Neural progenitor cell (in vitro differentiated cells): Measurements from ENCODE around the gene SH3GL1. TPM values are rescaled to one million over a fixed set of nuclear protein-coding genes. Genes with fewer than 3 reads are reported as not detected.

Experiments
- DNase-seq: peaks from one replicate; pipeline ENCODE4 v3.0.0-alpha.2; 2016; ENCODE audit warnings: low spot score
- H2AFZ ChIP-seq: fragments of 200-600 bp; sonication (generic); replicated peaks from 2 replicates; pipeline ENCODE4 v1.6.1; 2016; ENCODE audit warnings: antibody characterized with exemption
- H3F3A ChIP-seq: fragments of 200-600 bp; sonication (generic); 2 replicates; pipeline ENCODE4 v1.6.1; 2016; ENCODE audit warnings: antibody characterized with exemption, low read depth
- H3K27ac ChIP-seq: fragments of 200-600 bp; sonication (generic); 2 replicates; pipeline ENCODE4 v1.5.1; 2016; ENCODE audit warnings: mild to moderate bottlenecking
- H3K27me3 ChIP-seq: fragments of 200-600 bp; sonication (generic); 2 replicates; pipeline ENCODE4 v1.6.1; 2016; ENCODE audit warnings: mild to moderate bottlenecking, moderate library complexity
- H3K36me3 ChIP-seq: fragments of 200-600 bp; sonication (generic); 2 replicates; pipeline ENCODE4 v1.5.1; 2016
- H3K4me1 ChIP-seq: fragments of 200-600 bp; sonication (generic); 2 replicates; pipeline ENCODE4 v1.6.1; 2016; ENCODE audit warnings: mixed run types
- H3K4me2 ChIP-seq: fragments of 200-600 bp; sonication (generic); 2 replicates; pipeline ENCODE4 v1.6.1; 2016
- H3K4me3 ChIP-seq: fragments of 200-600 bp; sonication (generic); 2 replicates; pipeline ENCODE4 v1.5.1; 2016
- H3K79me2 ChIP-seq: fragments of 200-600 bp; sonication (generic); 2 replicates; pipeline ENCODE4 v1.6.1; 2016; ENCODE audit warnings: low read depth
- H3K9ac ChIP-seq: fragments of 200-600 bp; sonication (generic); 2 replicates; pipeline ENCODE4 v1.6.1; 2016
- H3K9me3 ChIP-seq: fragments of 200-600 bp; sonication (generic); 2 replicates; pipeline ENCODE4 v1.5.1; 2016; ENCODE audit warnings: low read depth
- H4K20me1 ChIP-seq: fragments of 200-600 bp; sonication (generic); 2 replicates; pipeline ENCODE4 v1.6.1; 2016; ENCODE audit warnings: low read depth
- H3K27ac Mint-ChIP-seq: 3 replicates; pipeline ENCODE4 v1.8.0; 2021; ENCODE audit warnings: mixed read lengths
- H3K27me3 Mint-ChIP-seq: 2 replicates; pipeline ENCODE4 v1.8.0; 2022; ENCODE audit warnings: low read depth, mild to moderate bottlenecking, inconsistent platforms, moderate library complexity, mixed read lengths; ENCODE audit not compliant: insufficient read depth
- H3K36me3 Mint-ChIP-seq: 3 replicates; pipeline ENCODE4 v1.8.0; 2021; ENCODE audit warnings: mixed read lengths
- H3K4me1 Mint-ChIP-seq: 3 replicates; pipeline ENCODE4 v1.8.0; 2021; ENCODE audit warnings: mixed read lengths
- H3K4me3 Mint-ChIP-seq: 3 replicates; pipeline ENCODE4 v1.8.0; 2021; ENCODE audit warnings: mild to moderate bottlenecking, moderate library complexity, mixed read lengths
- H3K9me3 Mint-ChIP-seq: 3 replicates; pipeline ENCODE4 v1.8.0; 2020; ENCODE audit warnings: mixed read lengths
- EZH2 ChIP-seq: fragments of 200-600 bp; sonication (generic); IDR thresholded peaks from 2 replicates; pipeline ENCODE4 v1.6.1; 2017; ENCODE audit warnings: antibody characterized with exemption, mild to moderate bottlenecking, moderate library complexity
- EZH2phosphoT487 ChIP-seq: fragments of 200-600 bp; sonication (generic); IDR thresholded peaks from 2 replicates; pipeline ENCODE4 v1.6.1; 2017; ENCODE audit warnings: antibody characterized with exemption
- total RNA-seq: library from RNA; depleted of rRNA; stranded (reverse); fragments of >200 nt; gene quantifications from 2 replicates; pipeline ENCODE4 v1.2.3, GENCODE V29; 2015; ENCODE audit warnings: low replicate concordance
- TF ChIP-seq, protein P1 (sequence below): fragments of 200-600 bp; sonication (generic); IDR thresholded peaks from 2 replicates; pipeline ENCODE4 v1.5.1; 2017; ENCODE audit warnings: antibody characterized with exemption, mild to moderate bottlenecking

The SH3GL1 gene
- total RNA-seq, 1 donor from 2014 or later: 25.3 TPM

- no peak for DNase-seq
- TF ChIP-seq EZH2: no peak
- TF ChIP-seq EZH2phosphoT487: no peak
- no peaks in the 10 kb centered on the region for H3K9me3 ChIP-seq
- no peaks in the 10 kb centered on the region for H3K36me3 ChIP-seq
- H3K4me1 ChIP-seq: peaks cover 18% of the 10 kb centered on the region
- H3K36me3 Mint-ChIP-seq: peaks cover 3% of the 10 kb centered on the region
- no peak overlapping the region for H3K9ac ChIP-seq
- peaks cover 13% of the 10 kb centered on the region for H3F3A ChIP-seq
- H3K4me2 ChIP-seq: no peak overlapping the region
- peaks cover 48% of the 10 kb centered on the region for H3K79me2 ChIP-seq
- H3K4me1 Mint-ChIP-seq: peaks cover 38% of the 10 kb centered on the region
- H3K27me3 ChIP-seq: no peaks in the 10 kb centered on the region
- peaks cover 57% of the 10 kb centered on the region for H4K20me1 ChIP-seq
- H3K4me3 ChIP-seq: no peak overlapping the region
- peaks cover 5% of the 10 kb centered on the region for H3K27me3 Mint-ChIP-seq
- H3K9me3 Mint-ChIP-seq: no peaks in the 10 kb centered on the region
- H3K4me3 Mint-ChIP-seq: no peak overlapping the region
- peak overlapping the region; percentile 74 for H3K27ac Mint-ChIP-seq
- H2AFZ ChIP-seq: no peak overlapping the region
- H3K27ac ChIP-seq: no peak overlapping the region
These were observed 20.1 kb downstream of the SH3GL1 start for GRCh38 chr19:4380254-4380727.

DNA sequence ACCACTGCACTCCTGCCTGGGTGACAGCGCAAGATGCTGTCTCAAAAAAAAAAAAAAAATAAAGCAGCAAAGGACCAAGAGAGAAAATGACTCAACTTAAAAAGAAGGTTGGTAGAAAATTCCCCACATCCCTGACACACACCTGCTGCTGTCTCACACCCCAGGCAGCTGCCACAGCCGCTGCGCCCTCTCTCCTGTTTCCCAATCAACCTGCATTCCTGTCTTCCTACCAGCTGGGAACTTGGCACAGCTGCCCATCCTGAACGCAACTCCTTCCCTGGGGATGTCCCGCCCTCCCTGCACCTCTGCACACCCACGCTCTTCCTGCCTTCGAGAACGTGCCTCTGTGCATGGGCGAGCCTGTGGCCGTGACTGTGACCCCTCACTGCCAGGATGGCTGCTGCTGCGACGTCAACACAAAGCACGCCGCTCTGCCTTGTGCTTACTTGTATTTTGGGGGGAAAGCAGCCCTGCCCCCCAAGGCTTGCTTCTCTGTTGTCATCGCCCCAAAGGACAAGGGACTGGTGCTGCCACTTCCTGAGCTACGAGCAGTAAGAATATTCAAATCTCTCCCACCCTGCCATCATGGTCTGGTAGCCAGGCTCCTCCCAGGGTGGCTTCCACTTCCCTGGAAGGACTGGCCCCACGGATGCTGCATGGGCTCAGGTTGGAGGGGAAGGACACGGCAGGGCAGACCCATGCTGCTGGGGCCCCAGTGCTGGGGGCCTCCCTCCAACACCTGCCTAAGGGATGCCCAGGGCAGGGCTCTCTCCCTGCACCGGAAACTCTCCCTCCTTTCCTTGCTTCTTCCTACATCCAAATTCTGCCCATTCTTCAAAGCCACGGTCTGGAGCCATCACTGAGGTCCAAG is 20.7 kb downstream of the SH3GL1 start:
- no peak overlapping the region for H3K4me3 Mint-ChIP-seq
- H3K79me2 ChIP-seq: peaks cover 48% of the 10 kb centered on the region
- no peak overlapping the region for H3K4me2 ChIP-seq

DNA sequence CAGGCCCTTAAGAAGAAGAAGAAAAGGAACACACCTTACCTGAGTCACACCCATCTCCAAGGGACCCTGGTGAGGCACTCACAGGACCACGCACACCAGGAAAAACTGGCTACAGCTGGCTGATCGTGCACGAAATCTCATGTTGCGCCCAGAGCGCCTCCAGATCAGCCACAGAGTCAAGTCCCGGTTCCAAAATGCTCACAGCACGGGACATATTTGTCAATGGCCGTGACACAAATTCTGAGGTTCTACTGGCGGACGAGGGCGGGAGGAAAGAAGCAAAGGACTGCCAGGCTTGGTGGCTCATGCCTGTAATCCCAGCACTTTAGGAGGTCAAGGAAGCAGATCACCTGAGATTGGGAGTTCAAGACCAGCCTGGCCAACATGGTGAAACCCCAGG is 21.5 kb downstream of the SH3GL1 start:
- peaks cover 68% of the 10 kb centered on the region for H4K20me1 ChIP-seq
- H3K4me1 ChIP-seq: peaks cover 23% of the 10 kb centered on the region

More for the DNA sequence above, 20.7 kb downstream of the SH3GL1 start:
- H3K27ac ChIP-seq: no peak overlapping the region
- peaks cover 23% of the 10 kb centered on the region for H3K4me1 ChIP-seq
- no peaks in the 10 kb centered on the region for H3K27me3 ChIP-seq
- Mint-ChIP-seq H3K9me3 (no peaks in the 10 kb centered on the region), H3K4me1 (peaks cover 41% of the 10 kb centered on the region), H3K27me3 (peaks cover 5% of the 10 kb centered on the region), H3K27ac (peak overlapping the region; percentile 55), H3K36me3 (peaks cover 3% of the 10 kb centered on the region)
- H4K20me1 ChIP-seq: peaks cover 61% of the 10 kb centered on the region
- DNase-seq: no peak
- TF ChIP-seq EZH2: no peak
- no peak for TF ChIP-seq EZH2phosphoT487
- TF ChIP-seq, protein P1, sequence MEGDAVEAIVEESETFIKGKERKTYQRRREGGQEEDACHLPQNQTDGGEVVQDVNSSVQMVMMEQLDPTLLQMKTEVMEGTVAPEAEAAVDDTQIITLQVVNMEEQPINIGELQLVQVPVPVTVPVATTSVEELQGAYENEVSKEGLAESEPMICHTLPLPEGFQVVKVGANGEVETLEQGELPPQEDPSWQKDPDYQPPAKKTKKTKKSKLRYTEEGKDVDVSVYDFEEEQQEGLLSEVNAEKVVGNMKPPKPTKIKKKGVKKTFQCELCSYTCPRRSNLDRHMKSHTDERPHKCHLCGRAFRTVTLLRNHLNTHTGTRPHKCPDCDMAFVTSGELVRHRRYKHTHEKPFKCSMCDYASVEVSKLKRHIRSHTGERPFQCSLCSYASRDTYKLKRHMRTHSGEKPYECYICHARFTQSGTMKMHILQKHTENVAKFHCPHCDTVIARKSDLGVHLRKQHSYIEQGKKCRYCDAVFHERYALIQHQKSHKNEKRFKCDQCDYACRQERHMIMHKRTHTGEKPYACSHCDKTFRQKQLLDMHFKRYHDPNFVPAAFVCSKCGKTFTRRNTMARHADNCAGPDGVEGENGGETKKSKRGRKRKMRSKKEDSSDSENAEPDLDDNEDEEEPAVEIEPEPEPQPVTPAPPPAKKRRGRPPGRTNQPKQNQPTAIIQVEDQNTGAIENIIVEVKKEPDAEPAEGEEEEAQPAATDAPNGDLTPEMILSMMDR: no peak
- H2AFZ ChIP-seq: no peak overlapping the region
- H3F3A ChIP-seq: peaks cover 13% of the 10 kb centered on the region
- no peak overlapping the region for H3K4me3 ChIP-seq
- H3K9me3 ChIP-seq: no peaks in the 10 kb centered on the region
- H3K9ac ChIP-seq: no peak overlapping the region
- no peaks in the 10 kb centered on the region for H3K36me3 ChIP-seq

More for the DNA sequence above, 21.5 kb downstream of the SH3GL1 start:
- no peak overlapping the region for H3K4me3 ChIP-seq
- TF ChIP-seq EZH2phosphoT487 (no peak), EZH2 (no peak)
- TF ChIP-seq, protein P1: no peak
- no peak for DNase-seq
- Mint-ChIP-seq H3K36me3 (peaks cover 4% of the 10 kb centered on the region), H3K27me3 (peaks cover 5% of the 10 kb centered on the region), H3K9me3 (no peaks in the 10 kb centered on the region), H3K4me1 (peaks cover 44% of the 10 kb centered on the region), H3K4me3 (no peak overlapping the region), H3K27ac (peak overlapping the region; percentile 44)
- no peak overlapping the region for H3K9ac ChIP-seq
- H3K79me2 ChIP-seq: peaks cover 48% of the 10 kb centered on the region
- peaks cover 13% of the 10 kb centered on the region for H3F3A ChIP-seq
- H3K4me2 ChIP-seq: no peak overlapping the region
- no peak overlapping the region for H2AFZ ChIP-seq
- H3K27me3 ChIP-seq: no peaks in the 10 kb centered on the region
- no peak overlapping the region for H3K27ac ChIP-seq
- no peaks in the 10 kb centered on the region for H3K9me3 ChIP-seq
- H3K36me3 ChIP-seq: no peaks in the 10 kb centered on the region
